Tibial artery (tissue), 4 donors: ENCODE measurements around the gene CLIP3.
A peak's percentile ranks its signal among the peaks of the same experiment; 100 is the strongest.

ENCODE experiments used
- DNase-seq, 2 donors: peaks; one replicate each; pipeline ENCODE4 v3.0.0-alpha.2; 2019
- H3K27ac ChIP-seq, 2 donors: fragments of 200-600 bp; sonication (generic) in 1 of 2; 1 replicate in 1 of 2; 2 replicates in 1 of 2; pipeline ENCODE4 v1.5.1; 2018 to 2019; ENCODE audit warnings: mild to moderate bottlenecking in 1 of 2
- H3K27me3 ChIP-seq, 2 donors: fragments of 200-600 bp; sonication (generic) in 1 of 2; one replicate each; pipeline versions ENCODE4 v1.5.1 to v1.6.0; 2016 to 2019
- H3K36me3 ChIP-seq, 3 donors: fragments of 200-600 bp; sonication (generic) in 2 of 3; one replicate each; pipeline ENCODE4 v1.5.1; 2016 to 2019; ENCODE audit warnings: mild to moderate bottlenecking in 2 of 3
- H3K4me1 ChIP-seq, 4 donors: fragments of 200-600 bp; sonication (generic) in 2 of 4; 1 replicate in 3 of 4; 2 replicates in 1 of 4; pipeline ENCODE4 v1.5.1; 2016 to 2019
- H3K4me3 ChIP-seq, 2 donors: fragments of 200-600 bp; sonication (generic) in 1 of 2; 1 replicate in 1 of 2; 2 replicates in 1 of 2; pipeline ENCODE4 v1.5.1; 2018 to 2019; ENCODE audit warnings: mild to moderate bottlenecking in 2 of 2
- H3K9me3 ChIP-seq, 3 donors: fragments of 200-600 bp; sonication (generic) in 1 of 3; one replicate each; pipeline ENCODE4 v1.5.1; 2016 to 2019
- CTCF ChIP-seq, 2 experiments: fragments of 200-600 bp in 1 of 2; fragments of 450-650 bp in 1 of 2; IDR thresholded peaks; one replicate each; pipeline ENCODE4 v1.5.1; 2017 to 2019; ENCODE audit warnings: antibody characterized with exemption in 2 of 2, mild to moderate bottlenecking in 1 of 2, moderate library complexity in 1 of 2
- intact Hi-C: fragments of 100-400 bp; cut with DNase I; formaldehyde crosslinking; loops from one replicate; pipeline ENCODE4 v1.15.0; 2023; ENCODE audit warnings: low total_unique reads

Gene CLIP3

GRCh38 chr19:36009220-36009619, 23.5 kb downstream of the CLIP3 start:
- no peak for TF ChIP-seq CTCF (IDR thresholded peaks at IDR 0.05)
- peaks cover 0 to 32% (median 21%) of the 10 kb centered on the region in 4 donors for H3K4me1 ChIP-seq
- H3K4me3 ChIP-seq, result peak overlapping the region; percentile 45 to 56
- H3K27ac ChIP-seq, result peak overlapping the region; percentile 76 to 78
- intact Hi-C loops, result no loop called here
- no peaks in the 10 kb centered on the region for H3K9me3 ChIP-seq
- H3K27me3 ChIP-seq, result no peaks in the 10 kb centered on the region
- peak; percentile 71 to 88 for DNase-seq
- no peaks in the 10 kb centered on the region for H3K36me3 ChIP-seq

GRCh38 chr19:36008336-36008978, 24.2 kb downstream of the CLIP3 start, which contains the start of gene SYNE4:
Gene SYNE4, minus strand, starts transcription at chr19:36008813. Its CDS starts 132 bp downstream, at chr19:36008681.
- H3K27ac ChIP-seq, result peak within 1 kb of the TSS; percentile 76 to 78
- intact Hi-C loops, result no loop called here
- no peak for DNase-seq
- no peak for TF ChIP-seq CTCF (IDR thresholded peaks at IDR 0.05)
- no peaks in the 10 kb centered on the region for H3K27me3 ChIP-seq
- peaks cover 0 to 28% (median 18%) of the 10 kb centered on the region in 4 donors for H3K4me1 ChIP-seq
- peak within 1 kb of the TSS; percentile 45 to 56 for H3K4me3 ChIP-seq
- H3K36me3 ChIP-seq, result peaks cover 0 to 7% (median 0%) of the 10 kb centered on the region in 3 donors
- H3K9me3 ChIP-seq, result no peaks in the 10 kb centered on the region

GRCh38 chr19:36006955-36007354, 25.7 kb downstream of the CLIP3 start:
- no peak for DNase-seq
- no peaks in the 10 kb centered on the region for H3K9me3 ChIP-seq
- no peak overlapping the region for H3K27ac ChIP-seq
- intact Hi-C loops, result no loop called here
- peaks cover 0 to 17% (median 0%) of the 10 kb centered on the region in 3 donors for H3K36me3 ChIP-seq
- H3K27me3 ChIP-seq, result no peaks in the 10 kb centered on the region
- no peak overlapping the region for H3K4me3 ChIP-seq
- H3K4me1 ChIP-seq, result peaks cover 0 to 23% (median 13%) of the 10 kb centered on the region in 4 donors
- no peak for TF ChIP-seq CTCF (IDR thresholded peaks at IDR 0.05)

- Histone ChIP-seq H3K27ac (no peak overlapping the region), H3K9me3 (no peaks in the 10 kb centered on the region), H3K4me3 (no peak overlapping the region), H3K36me3 (peaks cover 2 to 35% (median 13%) of the 10 kb centered on the region in 3 donors), H3K4me1 (peaks cover 0 to 15% (median 9%) of the 10 kb centered on the region in 4 donors), H3K27me3 (no peaks in the 10 kb centered on the region)
- intact Hi-C loops, result no loop called here
- no peak for DNase-seq
- TF ChIP-seq CTCF (IDR thresholded peaks at IDR 0.05), result no peak
These were observed 29.4 kb downstream of the CLIP3 start for GRCh38 chr19:36003284-36003683.

- DNase-seq, result no peak
- Histone ChIP-seq H3K36me3 (peaks cover 6 to 46% (median 13%) of the 10 kb centered on the region in 3 donors), H3K4me1 (peaks cover 0 to 26% (median 15%) of the 10 kb centered on the region in 4 donors), H3K27ac (no peak overlapping the region), H3K27me3 (no peaks in the 10 kb centered on the region), H3K4me3 (no peak overlapping the region), H3K9me3 (no peaks in the 10 kb centered on the region)
- no peak for TF ChIP-seq CTCF (IDR thresholded peaks at IDR 0.05)
- intact Hi-C loops, result no loop called here
These were observed 31.1 kb downstream of the CLIP3 start for GRCh38 chr19:36001605-36002004.
